ENCODE data around the gene CRKL.
"Not testable (repeated sequence)": the region's sequence is repeated elsewhere in the genome, so short reads cannot be mapped to it uniquely, and the experiment has no call there.

CRKL gene

DNA sequence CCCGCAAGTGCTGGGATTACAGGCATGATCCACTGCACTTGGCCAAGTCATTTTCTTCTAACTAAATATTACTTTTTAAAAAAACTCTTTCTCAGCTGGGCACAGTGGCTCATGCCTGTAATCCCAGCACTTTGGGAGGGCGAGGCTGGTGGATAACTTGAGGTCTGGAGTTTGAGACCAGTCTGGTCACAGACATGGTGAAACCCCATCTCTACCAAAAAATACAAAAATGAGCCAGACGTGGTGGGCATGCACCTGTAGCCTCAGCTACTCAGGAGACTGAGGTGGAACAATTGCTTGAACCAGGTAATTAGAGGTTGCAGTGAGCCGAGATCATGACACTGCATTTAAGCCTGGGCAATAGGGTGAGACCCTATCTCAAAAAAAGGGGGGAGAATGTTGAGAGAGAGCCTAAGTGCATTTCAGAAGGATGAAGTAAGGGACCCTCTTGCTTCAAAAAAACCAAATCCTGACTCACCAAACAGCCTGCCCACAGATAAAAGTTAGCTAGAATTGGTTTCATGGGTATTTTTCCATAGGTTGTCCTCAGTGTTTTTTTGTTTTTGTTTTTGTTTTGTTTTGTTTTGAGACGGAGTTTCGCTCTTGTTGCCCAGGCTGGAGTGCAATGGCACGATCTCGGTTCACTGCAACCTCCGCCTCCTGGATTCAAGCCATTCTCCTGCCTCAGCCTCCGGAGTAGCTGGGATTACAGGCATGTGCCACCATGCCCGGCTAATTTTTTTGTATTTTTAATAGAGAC is 18.8 kb downstream of the CRKL start:
- not testable (repeated sequence) for DNase-seq

DNA sequence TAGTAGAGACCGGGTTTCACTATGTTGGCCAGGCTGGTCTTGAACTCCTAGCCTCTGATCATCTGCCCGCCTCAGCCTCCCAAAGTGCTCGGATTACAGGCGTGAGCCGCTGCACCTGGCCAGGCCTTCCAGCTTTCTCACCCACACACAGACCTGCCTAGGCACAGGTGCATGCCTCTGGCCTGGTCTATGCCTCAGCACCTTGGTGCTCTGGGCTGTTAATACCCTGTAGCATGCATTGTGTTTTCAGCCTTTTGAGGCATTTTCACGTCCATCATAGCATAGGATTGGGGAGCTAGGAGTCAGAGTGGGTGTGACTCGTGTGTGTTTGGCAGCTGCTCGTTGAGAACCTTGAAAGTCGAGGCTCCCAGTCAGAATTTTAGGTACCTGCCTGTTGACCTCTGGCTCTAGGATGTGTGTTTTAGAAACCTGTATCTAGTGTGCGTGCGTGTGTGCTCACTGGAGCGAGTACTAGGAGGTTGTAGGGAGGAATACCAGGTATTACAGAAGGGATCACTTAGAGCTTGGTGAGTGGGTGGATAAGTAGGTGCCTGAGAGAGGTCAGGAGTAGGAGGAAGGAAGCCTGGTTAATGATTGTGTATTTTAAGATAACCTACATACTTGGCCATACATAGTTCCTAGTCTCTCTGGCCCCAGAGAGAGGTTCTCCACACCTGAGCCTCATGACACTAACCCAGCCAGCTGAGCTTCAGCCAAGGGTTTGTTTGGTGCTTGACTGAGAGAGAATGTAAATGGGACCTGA is 20.0 kb downstream of the CRKL start:
- no peak for DNase-seq

GRCh38 chr22:20937794-20938671 is 20.8 kb downstream of the CRKL start:
- no peak for DNase-seq

- not testable (repeated sequence) for DNase-seq
Measured at GRCh38 chr22:20939457-20940185, 22.4 kb downstream of the CRKL start.

- DNase-seq = no peak
Measured at GRCh38 chr22:20940186-20940651, 23.0 kb downstream of the CRKL start.

GRCh38 chr22:20940904-20941385 is 23.7 kb downstream of the CRKL start:
- no peak for DNase-seq

DNA sequence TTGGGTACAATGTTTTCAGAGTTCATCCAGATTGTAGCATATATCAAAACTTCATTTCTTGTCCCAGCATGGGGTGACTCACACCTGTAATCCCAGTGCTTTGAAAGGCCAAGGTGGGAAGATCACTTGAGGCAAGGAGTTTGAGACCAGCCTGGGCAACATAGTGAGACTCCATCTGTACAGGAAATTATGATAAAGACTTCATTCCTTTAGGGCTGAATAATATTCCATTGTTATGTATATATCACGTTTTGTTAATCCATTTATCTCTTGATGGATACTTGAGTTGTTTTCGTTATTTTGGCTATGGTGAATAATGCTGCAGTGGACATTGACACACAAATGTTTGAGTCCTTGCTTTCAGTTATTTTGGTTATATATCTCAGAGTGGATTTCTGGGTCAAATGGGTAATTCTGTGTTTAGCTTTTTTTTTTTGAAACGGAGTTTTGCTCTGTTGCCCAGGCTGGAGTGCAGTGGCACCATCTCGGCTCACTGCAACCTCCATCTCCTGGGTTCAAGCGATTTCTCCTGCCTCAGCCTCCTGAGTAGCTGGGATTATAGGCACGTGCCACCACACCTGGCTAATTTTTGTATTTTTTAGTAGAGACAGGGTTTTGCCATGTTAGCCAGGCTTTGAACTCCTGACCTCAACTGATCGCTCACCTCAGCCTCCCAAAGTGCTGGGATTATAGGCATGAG is 25.1 kb downstream of the CRKL start:
- DNase-seq = not testable (repeated sequence)

GRCh38 chr22:20943104-20943933 is 26.1 kb downstream of the CRKL start:
- no peak for DNase-seq

DNA sequence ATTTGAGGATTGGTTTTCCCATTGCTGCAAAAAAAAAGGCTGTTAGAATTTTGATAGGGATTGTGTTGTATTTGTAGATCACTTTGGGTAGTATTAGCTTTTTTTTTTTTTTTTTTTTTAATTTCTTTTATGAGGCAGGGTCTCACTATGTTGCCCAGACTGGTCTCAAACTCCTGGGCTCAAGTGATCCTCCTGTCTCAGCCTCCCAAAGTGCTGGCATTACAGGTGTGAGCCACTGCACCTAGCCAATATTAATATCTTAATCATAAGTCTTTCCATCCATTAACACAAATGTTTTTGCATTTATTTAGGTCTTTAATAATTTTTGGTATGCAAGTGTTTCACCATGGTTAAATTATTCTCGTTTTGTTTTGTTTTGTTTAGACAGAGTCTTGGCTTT is 26.8 kb downstream of the CRKL start:
- DNase-seq = no peak

DNA sequence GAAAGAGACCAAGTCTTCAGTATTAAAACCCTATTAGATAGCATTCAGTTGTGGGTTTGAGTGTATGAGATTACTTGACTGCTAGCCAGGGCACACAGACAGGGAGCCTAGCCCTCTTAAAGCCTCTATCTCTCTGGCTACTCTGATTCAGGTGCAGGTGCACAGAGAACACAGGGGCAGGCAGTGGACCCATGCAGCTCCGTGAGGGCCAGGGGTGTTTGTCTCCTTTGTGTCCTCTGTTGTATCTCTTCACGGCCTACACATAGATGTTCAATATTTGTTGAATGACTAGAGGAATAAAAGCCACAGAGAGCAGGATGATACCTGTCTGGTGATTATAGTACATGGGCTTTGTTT is 28.3 kb downstream of the CRKL start:
- no peak for DNase-seq

DNA sequence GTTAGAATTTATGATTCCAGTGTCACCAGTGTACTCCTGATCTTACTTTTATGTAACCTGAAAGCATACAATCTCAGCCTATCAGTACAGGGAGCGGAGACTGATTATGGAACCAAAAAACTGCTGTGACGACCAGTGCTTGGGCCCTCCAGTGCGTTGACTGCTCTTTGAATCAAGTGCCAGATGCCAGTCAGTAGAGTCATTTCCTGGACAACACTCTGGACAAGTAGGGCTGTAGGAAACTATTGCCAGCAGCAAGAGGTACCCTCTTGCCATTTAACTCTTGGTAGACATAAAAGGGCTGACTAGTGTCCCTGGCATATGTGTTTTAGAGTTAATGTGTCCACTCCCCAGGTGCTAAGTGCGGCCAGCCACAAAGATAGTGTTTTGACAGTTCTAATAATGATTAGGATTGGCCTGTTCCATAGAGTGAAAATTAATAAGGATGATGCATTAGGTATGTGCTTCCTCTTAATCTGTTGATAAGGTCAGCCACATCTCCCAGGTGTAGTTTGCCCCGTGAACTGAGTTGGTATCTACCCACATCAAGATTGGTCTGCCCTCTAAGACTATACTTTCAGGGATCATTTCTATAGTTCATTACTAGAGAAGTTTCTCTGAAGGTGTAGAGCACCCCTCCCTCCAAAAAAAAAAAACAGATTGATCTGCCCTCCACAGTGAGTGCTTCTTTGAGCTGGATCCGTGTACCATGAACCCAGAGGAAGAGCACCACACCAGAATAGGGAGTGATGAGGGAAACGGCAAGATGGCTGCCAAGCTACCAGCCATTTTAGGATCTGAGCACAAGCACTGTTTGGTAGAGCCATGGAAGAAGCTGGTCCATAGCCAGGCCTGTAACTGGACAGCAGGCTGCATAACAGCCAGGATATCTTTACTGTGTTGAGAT is 29.1 kb downstream of the CRKL start:
- DNase-seq = no peak

DNA sequence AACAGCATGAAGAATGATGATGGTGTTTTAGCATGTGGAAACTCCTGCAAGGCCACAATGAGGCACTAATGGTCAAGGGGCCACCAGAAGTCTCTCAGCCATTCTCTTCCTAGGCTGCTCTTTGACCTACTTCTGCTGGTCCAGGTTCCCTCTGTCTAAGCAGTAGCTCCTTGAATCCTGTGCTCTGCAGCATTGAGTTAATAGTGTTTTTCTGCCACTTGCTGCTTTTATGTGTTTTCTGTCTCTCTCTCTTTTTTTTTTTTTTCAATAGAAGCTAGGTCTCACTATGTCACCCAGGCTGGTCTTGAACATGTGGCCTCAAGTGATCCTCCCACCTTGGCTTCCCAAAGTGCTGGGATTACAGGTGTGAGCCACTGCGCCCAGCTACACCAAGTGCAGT is 29.8 kb downstream of the CRKL start:
- DNase-seq = no peak

DNA sequence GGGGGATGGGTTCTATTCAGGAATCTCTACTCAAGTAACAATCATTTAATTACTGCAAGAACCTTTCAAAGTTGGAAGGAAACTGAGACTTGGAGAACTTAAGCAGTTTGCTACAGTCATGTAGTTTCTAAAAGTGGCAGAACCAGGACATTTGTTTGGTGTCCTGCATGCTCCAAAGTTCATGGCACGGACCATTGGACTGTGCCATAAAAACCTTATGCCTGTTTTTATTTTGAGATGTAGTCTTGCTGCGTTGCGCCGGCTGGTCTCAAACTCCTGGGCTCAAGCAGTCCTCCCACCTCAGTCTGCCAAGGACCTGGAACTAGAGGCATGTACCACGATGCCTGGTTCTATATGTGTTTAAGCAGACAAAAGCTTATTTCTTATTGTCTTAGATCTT is 31.2 kb downstream of the CRKL start:
- DNase-seq = no peak

DNA sequence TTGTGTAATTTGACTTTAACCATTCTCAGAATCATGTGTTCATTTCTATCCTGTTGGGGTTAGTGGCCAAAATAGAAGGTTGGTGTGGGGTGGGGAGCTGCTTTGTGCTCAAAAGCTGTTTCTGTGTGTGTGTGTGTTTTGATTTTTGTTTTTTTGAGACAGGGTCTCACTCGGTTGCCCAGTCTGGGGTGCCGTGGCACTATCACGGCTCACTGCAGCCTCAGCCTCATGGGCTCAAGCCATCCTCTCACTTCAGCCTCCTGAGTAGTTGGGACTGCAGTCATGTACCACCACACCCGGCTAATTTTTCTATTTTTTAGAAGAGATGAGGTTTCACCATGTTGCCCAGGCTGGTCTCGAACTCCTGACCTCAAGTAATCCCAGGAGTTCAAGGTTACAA is 31.8 kb downstream of the CRKL start:
- DNase-seq = no peak

DNA sequence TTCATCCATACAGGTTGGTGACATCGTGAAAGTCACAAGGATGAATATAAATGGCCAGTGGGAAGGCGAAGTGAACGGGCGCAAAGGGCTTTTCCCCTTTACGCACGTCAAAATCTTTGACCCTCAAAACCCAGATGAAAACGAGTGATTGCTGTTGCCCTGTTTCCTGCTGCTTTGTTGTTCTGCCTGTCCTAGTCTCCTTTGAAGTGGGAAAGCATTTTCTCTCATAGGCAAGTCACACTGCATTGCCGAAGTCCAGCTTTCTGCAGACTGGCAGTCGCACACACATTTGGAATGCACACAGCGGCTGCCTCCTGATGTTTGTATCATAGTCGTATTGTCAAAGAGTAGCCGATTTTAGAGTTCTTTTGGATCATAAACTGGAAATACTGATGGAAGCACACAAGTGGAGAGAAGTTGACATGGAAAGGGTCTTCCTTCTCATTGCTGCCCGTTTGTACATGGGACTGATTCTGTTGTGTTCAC is 32.5 kb downstream of the CRKL start:
- DNase-seq = no peak

- no peak for DNase-seq
Measured at GRCh38 chr22:20951151-20951931, 34.1 kb downstream of the CRKL start.

DNA sequence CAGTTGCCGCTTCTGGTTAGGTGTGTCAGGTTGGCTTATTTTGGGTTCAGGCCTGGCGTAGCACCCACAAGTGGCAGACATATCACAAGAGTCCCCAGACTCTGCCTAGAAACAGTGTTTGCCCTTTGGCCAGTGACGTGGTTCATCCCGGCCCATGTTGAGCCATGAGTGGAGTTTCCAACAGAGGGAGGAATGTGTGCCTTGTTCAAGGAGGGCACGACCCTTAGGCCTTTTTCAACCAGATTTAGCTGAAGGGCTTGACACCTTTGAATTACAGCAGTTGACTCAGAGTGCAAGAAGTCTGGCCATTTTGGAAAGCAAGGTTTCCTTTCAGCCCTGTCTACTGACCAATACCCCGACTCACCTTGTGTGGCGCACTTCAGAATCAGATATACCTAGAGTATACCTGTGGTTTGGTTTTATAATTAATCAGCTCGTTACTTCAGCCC is 34.7 kb downstream of the CRKL start:
- no peak for DNase-seq

- DNase-seq = no peak
Measured at GRCh38 chr22:20952544-20953341, 35.5 kb downstream of the CRKL start.
